ENCODE data around the gene NEU1. TPM values are rescaled to one million over a fixed set of nuclear protein-coding genes. Genes with fewer than 3 reads are reported as not detected.
A peak's percentile ranks its signal among the peaks of the same experiment; 100 is the strongest.
"Not testable (repeated sequence)": the region's sequence is repeated elsewhere in the genome, so short reads cannot be mapped to it uniquely, and the experiment has no call there.

Gene NEU1
- polyA plus RNA-seq, 1 donor (not counting 4 experiments of a cell fraction or from before 2014, with no cell fraction given), result 27.9 TPM

DNA sequence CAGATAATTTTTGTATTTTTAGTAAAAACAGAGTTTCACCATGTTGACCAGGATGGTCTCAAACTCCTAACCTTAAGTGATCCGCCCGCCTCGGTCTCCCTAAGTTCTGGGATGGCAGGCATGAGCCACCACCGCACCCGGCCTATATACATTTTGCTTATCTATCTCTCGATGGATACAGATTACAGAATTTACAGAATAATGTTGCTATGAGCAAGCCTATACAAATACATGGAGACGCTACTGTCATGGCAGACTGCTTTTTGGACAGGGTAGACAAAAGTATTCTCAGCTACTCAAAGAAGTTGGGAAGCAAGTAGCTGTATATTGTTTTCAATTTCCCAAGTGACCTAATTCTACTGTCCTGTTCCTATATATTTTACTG, 49.2 kb downstream of the NEU1 start:
- TF ChIP-seq EZH2 (IDR thresholded peaks at IDR 0.05; ENCODE audit: low read length), result no peak
- TF ChIP-seq, protein P1, sequence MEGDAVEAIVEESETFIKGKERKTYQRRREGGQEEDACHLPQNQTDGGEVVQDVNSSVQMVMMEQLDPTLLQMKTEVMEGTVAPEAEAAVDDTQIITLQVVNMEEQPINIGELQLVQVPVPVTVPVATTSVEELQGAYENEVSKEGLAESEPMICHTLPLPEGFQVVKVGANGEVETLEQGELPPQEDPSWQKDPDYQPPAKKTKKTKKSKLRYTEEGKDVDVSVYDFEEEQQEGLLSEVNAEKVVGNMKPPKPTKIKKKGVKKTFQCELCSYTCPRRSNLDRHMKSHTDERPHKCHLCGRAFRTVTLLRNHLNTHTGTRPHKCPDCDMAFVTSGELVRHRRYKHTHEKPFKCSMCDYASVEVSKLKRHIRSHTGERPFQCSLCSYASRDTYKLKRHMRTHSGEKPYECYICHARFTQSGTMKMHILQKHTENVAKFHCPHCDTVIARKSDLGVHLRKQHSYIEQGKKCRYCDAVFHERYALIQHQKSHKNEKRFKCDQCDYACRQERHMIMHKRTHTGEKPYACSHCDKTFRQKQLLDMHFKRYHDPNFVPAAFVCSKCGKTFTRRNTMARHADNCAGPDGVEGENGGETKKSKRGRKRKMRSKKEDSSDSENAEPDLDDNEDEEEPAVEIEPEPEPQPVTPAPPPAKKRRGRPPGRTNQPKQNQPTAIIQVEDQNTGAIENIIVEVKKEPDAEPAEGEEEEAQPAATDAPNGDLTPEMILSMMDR (optimal IDR thresholded peaks at IDR 0.05 in 1 of 3, IDR thresholded peaks at IDR 0.05 in 1 of 3, conservative IDR thresholded peaks at IDR 0.05 in 1 of 3; ENCODE audit: extremely low read depth in 1 of 3, insufficient read depth in 2 of 3, low read length in 3 of 3), result no peak

GRCh38 chr6:31811645-31812044, 51.0 kb downstream of the NEU1 start:
- no peaks in the 10 kb centered on the region for H3K36me3 ChIP-seq (ENCODE audit: control insufficient read depth in 2 of 2, extremely low read depth in 1 of 2, insufficient read depth in 2 of 2, low read length in 2 of 2)
- DNase-seq (ENCODE audit: low read depth, low spot score) (no peak), FAIRE-seq (no peak)
- H3K4me3 ChIP-seq (ENCODE audit: control insufficient read depth in 2 of 3, extremely low read depth in 1 of 3, insufficient read depth in 2 of 3, low read depth in 1 of 3, low read length in 3 of 3), result no peak overlapping the region
- no peak overlapping the region for H3K4me2 ChIP-seq (ENCODE audit: control insufficient read depth, extremely low read depth, insufficient read depth, low read depth, low read length)
- H4K20me1 ChIP-seq (ENCODE audit: control insufficient read depth, extremely low read depth, insufficient read depth, low read length), result no peaks in the 10 kb centered on the region
- no peak overlapping the region for H3K9ac ChIP-seq (ENCODE audit: control insufficient read depth, extremely low read depth, insufficient read depth, low read length)
- dilution Hi-C loops (cut with MboI; ENCODE audit: extremely low pct_ligation_motif_present, low sequenced_read_pairs), result no loop called here
- H3K27ac ChIP-seq (ENCODE audit: control insufficient read depth, insufficient read depth, low read length), result no peak overlapping the region
- H3K9me1 ChIP-seq (ENCODE audit: control insufficient read depth, extremely low read depth, insufficient read depth, low read length), result no peaks in the 10 kb centered on the region
- H2AFZ ChIP-seq (ENCODE audit: control insufficient read depth, low read length), result no peak overlapping the region
- no peaks in the 10 kb centered on the region for H3K27me3 ChIP-seq (ENCODE audit: control insufficient read depth, extremely low read depth, insufficient read depth, low read length)
- TF ChIP-seq, protein P1 (optimal IDR thresholded peaks at IDR 0.05 in 1 of 3, IDR thresholded peaks at IDR 0.05 in 1 of 3, conservative IDR thresholded peaks at IDR 0.05 in 1 of 3; ENCODE audit: extremely low read depth in 1 of 3, insufficient read depth in 2 of 3, low read length in 3 of 3), result no peak
- TF ChIP-seq EZH2 (IDR thresholded peaks at IDR 0.05; ENCODE audit: low read length), result no peak
- H3K4me1 ChIP-seq (ENCODE audit: control insufficient read depth, extremely low read depth, insufficient read depth, low read length), result peaks cover 13% of the 10 kb centered on the region
- peaks cover 3% of the 10 kb centered on the region for H3K79me2 ChIP-seq (ENCODE audit: control insufficient read depth, insufficient read depth, low read length)
- H3K9me3 ChIP-seq (ENCODE audit: control insufficient read depth, low read depth, low read length), result no peaks in the 10 kb centered on the region

More for the DNA sequence above, 49.2 kb downstream of the NEU1 start:
- Histone ChIP-seq H3K4me3 (ENCODE audit: control insufficient read depth in 2 of 3, extremely low read depth in 1 of 3, insufficient read depth in 2 of 3, low read depth in 1 of 3, low read length in 3 of 3) (peak overlapping the region in 2 of 3 experiments; percentile 49 to 54), H3K79me2 (ENCODE audit: control insufficient read depth, insufficient read depth, low read length) (peaks cover 16% of the 10 kb centered on the region), H3K36me3 (ENCODE audit: control insufficient read depth in 2 of 2, extremely low read depth in 1 of 2, insufficient read depth in 2 of 2, low read length in 2 of 2) (no peaks in the 10 kb centered on the region), H2AFZ (ENCODE audit: control insufficient read depth, low read length) (peak overlapping the region; percentile 61), H3K27ac (ENCODE audit: control insufficient read depth, insufficient read depth, low read length) (peak overlapping the region; percentile 84), H3K9me3 (ENCODE audit: control insufficient read depth, low read depth, low read length) (no peaks in the 10 kb centered on the region), H4K20me1 (ENCODE audit: control insufficient read depth, extremely low read depth, insufficient read depth, low read length) (no peaks in the 10 kb centered on the region), H3K9me1 (ENCODE audit: control insufficient read depth, extremely low read depth, insufficient read depth, low read length) (no peaks in the 10 kb centered on the region), H3K27me3 (ENCODE audit: control insufficient read depth, extremely low read depth, insufficient read depth, low read length) (no peaks in the 10 kb centered on the region), H3K4me1 (ENCODE audit: control insufficient read depth, extremely low read depth, insufficient read depth, low read length) (peaks cover 18% of the 10 kb centered on the region), H3K9ac (ENCODE audit: control insufficient read depth, extremely low read depth, insufficient read depth, low read length) (peak overlapping the region; percentile 69), H3K4me2 (ENCODE audit: control insufficient read depth, extremely low read depth, insufficient read depth, low read depth, low read length) (peak overlapping the region; percentile 85)
- DNase-seq (ENCODE audit: low read depth, low spot score) (no peak), FAIRE-seq (no peak)
- dilution Hi-C loops (cut with MboI; ENCODE audit: extremely low pct_ligation_motif_present, low sequenced_read_pairs), result no loop called here

GRCh38 chr6:31808599-31808998, 54.0 kb downstream of the NEU1 start:
- H2AFZ ChIP-seq (ENCODE audit: control insufficient read depth, low read length); H3K79me2 ChIP-seq (ENCODE audit: control insufficient read depth, insufficient read depth, low read length); H3K9me1 ChIP-seq (ENCODE audit: control insufficient read depth, extremely low read depth, insufficient read depth, low read length); H3K9ac ChIP-seq (ENCODE audit: control insufficient read depth, extremely low read depth, insufficient read depth, low read length); H3K27me3 ChIP-seq (ENCODE audit: control insufficient read depth, extremely low read depth, insufficient read depth, low read length); H3K4me3 ChIP-seq (ENCODE audit: control insufficient read depth in 2 of 3, extremely low read depth in 1 of 3, insufficient read depth in 2 of 3, low read depth in 1 of 3, low read length in 3 of 3); DNase-seq (ENCODE audit: low read depth, low spot score); H3K9me3 ChIP-seq (ENCODE audit: control insufficient read depth, low read depth, low read length); H4K20me1 ChIP-seq (ENCODE audit: control insufficient read depth, extremely low read depth, insufficient read depth, low read length); FAIRE-seq; H3K4me2 ChIP-seq (ENCODE audit: control insufficient read depth, extremely low read depth, insufficient read depth, low read depth, low read length); H3K36me3 ChIP-seq (ENCODE audit: control insufficient read depth in 2 of 2, extremely low read depth in 1 of 2, insufficient read depth in 2 of 2, low read length in 2 of 2); dilution Hi-C loops (cut with MboI; ENCODE audit: extremely low pct_ligation_motif_present, low sequenced_read_pairs); H3K27ac ChIP-seq (ENCODE audit: control insufficient read depth, insufficient read depth, low read length): not testable (repeated sequence)
- peaks cover 16% of the 10 kb centered on the region for H3K4me1 ChIP-seq (ENCODE audit: control insufficient read depth, extremely low read depth, insufficient read depth, low read length)

Data from keratinocyte (primary cell).